Nucleus accumbens (tissue), 56 donors: Measurements from ENCODE around the gene BCL11A.

Experiments
- DNase-seq, 56 donors: peaks; one replicate each; lab custom pipeline; 2025; lab: John Stamatoyannopoulos, UW

The BCL11A gene

GRCh38 chr2:60473546-60473945 lies 79.9 kb downstream of the BCL11A start:
- DNase-seq: no peak

- no peak for DNase-seq
These were observed 80.7 kb downstream of the BCL11A start for GRCh38 chr2:60472663-60473289.

GRCh38 chr2:60472041-60472440 lies 81.4 kb downstream of the BCL11A start:
- no peak for DNase-seq

GRCh38 chr2:60470340-60470739 lies 83.1 kb downstream of the BCL11A start:
- DNase-seq: no peak

- DNase-seq: no peak
These were observed 83.7 kb downstream of the BCL11A start for GRCh38 chr2:60469536-60470317.

- no peak for DNase-seq
These were observed 84.9 kb downstream of the BCL11A start for GRCh38 chr2:60468382-60469085.

GRCh38 chr2:60466161-60466702 lies 87.2 kb downstream of the BCL11A start:
- no peak for DNase-seq

- DNase-seq: no peak
These were observed 87.7 kb downstream of the BCL11A start for GRCh38 chr2:60465736-60466135.

- peak in 16 of 56 donors; percentile 17 to 68 (median 28) for DNase-seq
These were observed 90.2 kb downstream of the BCL11A start for GRCh38 chr2:60463249-60463648.

- no peak for DNase-seq
These were observed 91.9 kb downstream of the BCL11A start for GRCh38 chr2:60461421-60462108.

GRCh38 chr2:60460577-60461420 lies 92.7 kb downstream of the BCL11A start:
- no peak for DNase-seq

GRCh38 chr2:60459851-60460250 lies 93.6 kb downstream of the BCL11A start:
- no peak for DNase-seq

- no peak for DNase-seq
These were observed 97.2 kb downstream of the BCL11A start for GRCh38 chr2:60456115-60456770.

- DNase-seq: no peak
These were observed 99.6 kb downstream of the BCL11A start for GRCh38 chr2:60453872-60454271.

- DNase-seq: no peak
These were observed 100.2 kb downstream of the BCL11A start for GRCh38 chr2:60453301-60453700.

- no peak for DNase-seq
These were observed 103.0 kb downstream of the BCL11A start for GRCh38 chr2:60450488-60450887.

- no peak for DNase-seq
These were observed 105.5 kb downstream of the BCL11A start for GRCh38 chr2:60447943-60448342.

GRCh38 chr2:60446413-60447267 lies 106.8 kb downstream of the BCL11A start:
- DNase-seq: no peak
